AG10803 (cell line): ENCODE results near the gene FSD2.
"Not testable (repeated sequence)": the region's sequence is repeated elsewhere in the genome, so short reads cannot be mapped to it uniquely, and the experiment has no call there.

ENCODE experiments used
- DNase-seq: peaks from one replicate; pipeline ENCODE4 v3.0.0; 2010; ENCODE audit warnings: low read depth
- H3K4me3 ChIP-seq: 2 replicates; pipeline ENCODE4 v1.5.1; 2011; ENCODE audit warnings: mild to moderate bottlenecking, low read length, control low read depth
- TF ChIP-seq, protein P1 (sequence below): conservative IDR thresholded peaks from 2 replicates; pipeline ENCODE4 v1.5.1; 2011; ENCODE audit warnings: mild to moderate bottlenecking, low read length, control low read depth, inconsistent platforms

The FSD2 gene

DNA sequence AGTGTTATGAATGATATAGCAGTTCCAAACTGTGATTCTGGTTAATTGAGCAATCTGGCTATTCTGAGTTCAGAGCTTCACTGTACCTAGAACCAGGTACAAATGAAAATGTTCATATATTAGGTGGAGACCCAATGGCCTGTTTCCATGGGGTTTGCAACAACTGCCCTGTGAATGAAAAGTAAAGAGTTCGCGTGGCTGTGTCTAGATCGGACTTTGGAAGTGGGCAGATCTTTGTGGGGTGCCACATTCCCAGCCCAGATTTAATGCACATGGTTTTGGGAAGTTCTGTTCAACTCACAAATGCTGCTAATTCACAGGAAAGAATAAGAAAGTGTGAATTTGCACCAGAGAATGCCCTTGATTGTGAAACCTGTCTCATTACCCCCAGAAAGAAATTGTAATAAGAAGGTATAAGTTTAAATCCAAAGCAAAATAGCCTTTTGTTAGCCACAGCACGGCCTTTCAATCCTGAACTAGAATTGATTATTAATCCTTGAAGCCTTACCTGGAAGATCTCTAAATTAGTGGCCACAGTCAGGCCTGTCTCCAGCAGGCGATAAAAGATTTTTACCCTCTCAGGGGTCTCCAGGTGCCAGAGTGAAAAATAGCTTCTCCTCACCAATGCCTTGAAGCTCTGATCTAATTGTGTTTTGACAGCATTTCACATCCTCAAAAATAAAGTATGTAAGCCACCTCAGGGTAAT, 26.2 kb upstream of the FSD2 start:
- DNase-seq = no peak
- TF ChIP-seq, protein P1, sequence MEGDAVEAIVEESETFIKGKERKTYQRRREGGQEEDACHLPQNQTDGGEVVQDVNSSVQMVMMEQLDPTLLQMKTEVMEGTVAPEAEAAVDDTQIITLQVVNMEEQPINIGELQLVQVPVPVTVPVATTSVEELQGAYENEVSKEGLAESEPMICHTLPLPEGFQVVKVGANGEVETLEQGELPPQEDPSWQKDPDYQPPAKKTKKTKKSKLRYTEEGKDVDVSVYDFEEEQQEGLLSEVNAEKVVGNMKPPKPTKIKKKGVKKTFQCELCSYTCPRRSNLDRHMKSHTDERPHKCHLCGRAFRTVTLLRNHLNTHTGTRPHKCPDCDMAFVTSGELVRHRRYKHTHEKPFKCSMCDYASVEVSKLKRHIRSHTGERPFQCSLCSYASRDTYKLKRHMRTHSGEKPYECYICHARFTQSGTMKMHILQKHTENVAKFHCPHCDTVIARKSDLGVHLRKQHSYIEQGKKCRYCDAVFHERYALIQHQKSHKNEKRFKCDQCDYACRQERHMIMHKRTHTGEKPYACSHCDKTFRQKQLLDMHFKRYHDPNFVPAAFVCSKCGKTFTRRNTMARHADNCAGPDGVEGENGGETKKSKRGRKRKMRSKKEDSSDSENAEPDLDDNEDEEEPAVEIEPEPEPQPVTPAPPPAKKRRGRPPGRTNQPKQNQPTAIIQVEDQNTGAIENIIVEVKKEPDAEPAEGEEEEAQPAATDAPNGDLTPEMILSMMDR = peak; percentile 31; the same call in 1 of the 2 replicates
- no peak overlapping the region for H3K4me3 ChIP-seq

DNA sequence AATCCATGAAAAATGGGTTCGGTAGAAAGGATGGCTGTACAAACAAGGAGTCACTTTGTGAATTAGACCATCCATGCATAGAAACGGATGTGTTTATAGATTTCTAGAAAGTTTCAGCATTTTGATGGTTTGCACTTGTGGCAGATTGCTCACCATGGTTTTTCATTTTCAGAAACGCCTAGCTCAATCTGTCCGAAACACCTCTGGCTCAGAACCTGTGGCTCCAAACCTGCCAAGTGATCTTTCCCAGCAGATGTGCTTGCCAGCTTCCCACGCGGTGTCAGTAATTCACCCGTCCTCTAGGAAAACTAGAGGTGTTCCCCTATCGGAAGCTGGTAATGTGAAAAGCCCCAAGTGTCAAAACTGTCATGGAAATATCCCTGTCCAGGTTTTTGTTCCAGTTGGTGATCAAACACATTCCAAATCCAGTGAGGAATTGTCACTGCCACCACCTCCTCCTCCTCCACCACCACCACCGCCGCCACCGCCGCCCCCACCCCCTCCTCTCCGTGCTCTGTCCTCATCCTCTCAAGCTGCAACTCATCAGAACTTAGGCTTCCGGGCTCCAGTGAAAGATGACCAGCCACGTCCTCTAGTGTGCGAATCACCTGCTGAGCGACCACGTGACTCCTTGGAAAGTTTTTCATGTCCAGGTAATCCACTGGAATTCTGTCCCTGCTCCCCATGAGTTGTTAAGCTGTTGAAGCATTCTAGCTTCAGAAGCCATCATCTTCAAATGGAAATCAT, 24.7 kb upstream of the FSD2 start:
- no peak overlapping the region for H3K4me3 ChIP-seq
- no peak for DNase-seq
- TF ChIP-seq, protein P1 = no peak

DNA sequence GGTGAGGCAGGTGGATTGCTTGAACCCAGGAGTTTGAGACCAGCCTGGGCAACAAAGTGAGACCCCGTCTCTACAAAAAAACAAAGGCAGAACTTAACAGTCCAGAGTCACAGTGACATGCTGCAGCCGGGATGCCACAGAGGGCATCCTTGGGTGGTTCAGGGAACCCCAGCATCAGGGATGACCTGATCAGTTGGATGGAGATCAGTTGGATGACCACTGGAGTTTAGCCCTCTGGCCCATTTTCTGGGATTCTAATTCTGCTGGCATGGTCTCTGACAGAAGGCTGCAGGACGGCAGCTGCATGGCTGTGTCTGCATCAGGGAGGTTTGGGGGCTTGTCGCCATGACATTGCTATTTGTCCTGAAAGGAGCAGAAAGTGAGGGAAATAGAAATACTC, 23.4 kb upstream of the FSD2 start:
- no peak for DNase-seq
- TF ChIP-seq, protein P1 = no peak
- no peak overlapping the region for H3K4me3 ChIP-seq

DNA sequence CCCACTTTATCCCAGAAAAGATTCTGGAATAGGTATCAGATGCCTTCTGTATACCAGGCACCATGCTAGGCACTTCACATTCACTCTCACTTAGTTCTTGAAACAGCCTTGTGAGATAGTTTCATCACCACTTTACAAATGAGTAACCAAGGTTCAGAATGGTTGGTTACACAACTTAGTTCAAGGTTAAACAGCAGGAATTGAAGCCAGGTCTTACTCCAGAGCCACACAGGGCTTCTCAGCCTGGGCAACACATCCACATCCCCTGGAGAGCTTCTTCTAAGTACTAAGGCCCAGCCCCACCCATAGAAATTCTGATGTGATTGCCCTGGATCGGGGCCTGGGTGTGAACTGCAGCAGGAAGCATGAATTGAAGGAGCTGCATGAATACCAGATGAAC, 22.2 kb upstream of the FSD2 start:
- H3K4me3 ChIP-seq = no peak overlapping the region
- TF ChIP-seq, protein P1 = no peak
- peak; percentile 55 for DNase-seq

DNA sequence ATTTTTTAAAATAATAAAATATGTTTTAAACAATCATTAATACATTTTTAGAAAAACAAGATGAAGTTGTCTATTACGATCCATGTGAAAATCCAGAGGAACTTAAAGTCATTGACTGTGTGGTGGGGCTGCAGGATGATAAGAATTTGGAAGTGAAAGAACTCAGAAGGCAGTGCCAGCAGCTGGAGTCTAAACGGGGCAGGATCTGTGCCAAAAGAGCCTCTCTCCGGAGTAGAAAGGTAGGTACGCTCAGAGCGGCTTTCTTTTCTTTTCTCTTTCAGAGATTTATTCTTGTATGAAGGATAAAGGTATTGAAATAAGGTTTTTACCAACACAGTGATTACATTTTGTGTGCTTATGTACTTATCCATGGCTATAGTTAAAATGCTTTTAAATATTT, 17.2 kb upstream of the FSD2 start:
- TF ChIP-seq, protein P1 = no peak
- no peak for DNase-seq
- no peak overlapping the region for H3K4me3 ChIP-seq

DNA sequence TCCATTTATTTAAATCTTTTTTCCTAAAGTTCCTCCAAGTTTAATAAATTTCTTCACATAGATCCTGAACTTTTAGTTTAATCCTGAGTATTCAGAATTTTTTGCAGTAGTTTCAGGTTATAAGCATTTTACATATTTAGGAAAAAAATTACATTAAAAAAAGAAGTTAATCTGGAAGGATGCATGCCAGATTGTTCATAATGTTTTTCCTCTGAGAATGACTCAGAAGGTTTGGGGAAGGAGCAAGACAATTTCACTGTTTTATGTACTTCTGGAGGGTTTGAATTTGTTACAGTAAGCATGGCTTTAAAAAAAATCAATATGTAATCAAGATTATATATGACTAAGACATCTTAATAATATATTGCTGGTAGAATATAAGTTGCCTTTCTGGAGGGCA, 16.0 kb upstream of the FSD2 start:
- H3K4me3 ChIP-seq, DNase-seq: not testable (repeated sequence)

DNA sequence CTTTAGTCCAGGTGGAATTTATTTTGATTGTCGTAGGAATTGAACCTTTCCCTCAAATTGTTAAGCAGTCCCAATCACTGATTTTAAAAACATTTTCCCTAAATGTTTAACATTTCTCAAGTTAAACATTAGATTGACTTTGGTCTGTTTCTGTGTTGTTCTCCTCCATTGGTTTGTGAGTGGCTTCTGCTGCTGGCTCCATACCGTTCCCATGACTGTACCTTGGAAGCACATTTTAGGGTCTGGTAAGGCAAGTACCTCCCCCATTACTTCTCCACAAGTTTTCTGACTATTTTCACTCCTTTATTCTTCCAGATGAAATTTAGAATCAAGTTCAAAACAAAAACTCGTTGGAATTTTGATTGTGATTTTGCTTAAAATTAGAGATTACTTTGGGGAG, 15.5 kb upstream of the FSD2 start:
- not testable (repeated sequence) for H3K4me3 ChIP-seq
- DNase-seq = peak; percentile 33

DNA sequence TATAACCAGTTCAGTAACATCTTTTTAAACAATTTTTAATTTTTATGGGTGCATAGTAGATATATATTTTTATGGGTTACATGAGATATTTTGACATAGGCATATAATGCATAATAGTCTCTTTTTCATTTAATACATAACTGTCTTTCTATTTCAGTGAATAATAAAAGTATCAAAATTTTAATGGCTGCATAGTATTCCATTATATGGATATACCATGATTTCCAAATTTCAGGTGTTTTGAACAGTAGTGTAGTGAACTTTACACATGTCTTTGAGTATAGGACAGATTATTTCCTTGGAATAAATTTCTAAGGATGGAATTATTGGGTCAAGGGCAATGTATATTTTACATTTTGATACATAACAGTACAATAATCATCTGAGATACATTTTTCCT, 14.3 kb upstream of the FSD2 start:
- TF ChIP-seq, protein P1 = no peak
- DNase-seq = no peak
- H3K4me3 ChIP-seq = no peak overlapping the region
